WTC11 (cell line): Measurements from ENCODE around the gene TRIB2. TPM values are rescaled to one million over a fixed set of nuclear protein-coding genes. Genes with fewer than 3 reads are reported as not detected.

Source experiments
- ATAC-seq: fragments of 200-7000 bp; cut with Tn5 transposase; 2 replicates; pipeline ENCODE4 v1.10.0; 2021; ENCODE audit warnings: mild to moderate bottlenecking, moderate library complexity
- CTCF ChIA-PET: fragments of 300-600 bp; sonication (Branson Sonifier 250); formaldehyde crosslinking; loops from one replicate; lab custom pipeline; 2021; ENCODE audit warnings: antibody characterized with exemption; lab: Charles Lee
- POLR2A ChIA-PET: fragments of 350-600 bp; sonication (Branson Sonifier 250); formaldehyde crosslinking; loops from one replicate; lab custom pipeline; 2021; ENCODE audit warnings: antibody characterized with exemption; lab: Charles Lee
- DNase-seq: peaks from one replicate; pipeline ENCODE4 v3.0.0; 2021; ENCODE audit warnings: low spot score
- H3K27ac Mint-ChIP-seq: 2 replicates; pipeline ENCODE4 v1.8.0; 2021; ENCODE audit warnings: mixed read lengths
- H3K27me3 Mint-ChIP-seq: 2 replicates; pipeline ENCODE4 v1.8.0; 2021; ENCODE audit warnings: low read depth, mild to moderate bottlenecking, moderate library complexity, mixed read lengths
- H3K36me3 Mint-ChIP-seq: 2 replicates; pipeline ENCODE4 v1.8.0; 2021; ENCODE audit warnings: mixed read lengths
- H3K4me1 Mint-ChIP-seq: 2 replicates; pipeline ENCODE4 v1.8.0; 2022; ENCODE audit warnings: mixed read lengths
- H3K4me3 Mint-ChIP-seq: 2 replicates; pipeline ENCODE4 v1.8.0; 2021; ENCODE audit warnings: mild to moderate bottlenecking, moderate library complexity, mixed read lengths
- H3K9me3 Mint-ChIP-seq: 2 replicates; pipeline ENCODE4 v1.8.0; 2021; ENCODE audit warnings: mixed read lengths
- AFF4 ChIP-seq: sonication (generic); formaldehyde crosslinking; IDR thresholded peaks from 2 replicates; pipeline ENCODE4 v1.8.1; 2023; ENCODE audit warnings: mild to moderate bottlenecking, missing genetic modification reagents, borderline replicate concordance
- ATF2 ChIP-seq: sonication (generic); formaldehyde crosslinking; IDR thresholded peaks from 2 replicates; pipeline ENCODE4 v1.8.1; 2022; ENCODE audit warnings: low read depth, missing genetic modification reagents, borderline replicate concordance
- JUN ChIP-seq: sonication (generic); formaldehyde crosslinking; IDR thresholded peaks from 2 replicates; pipeline ENCODE4 v1.8.0; 2023; ENCODE audit warnings: mild to moderate bottlenecking, missing genetic modification reagents
- MYBL2 ChIP-seq: sonication (generic); formaldehyde crosslinking; IDR thresholded peaks from 2 replicates; pipeline ENCODE4 v1.8.1; 2023; ENCODE audit warnings: mild to moderate bottlenecking, moderate library complexity, missing genetic modification reagents
- PRDM15 ChIP-seq: sonication (generic); formaldehyde crosslinking; IDR thresholded peaks from 2 replicates; pipeline ENCODE4 v1.8.0; 2022; ENCODE audit warnings: missing genetic modification reagents
- RELA ChIP-seq: sonication (generic); formaldehyde crosslinking; IDR thresholded peaks from 2 replicates; pipeline ENCODE4 v1.8.1; 2022; ENCODE audit warnings: missing genetic modification reagents, mild to moderate bottlenecking, borderline replicate concordance
- ZNF219 ChIP-seq: sonication (generic); formaldehyde crosslinking; IDR thresholded peaks from 2 replicates; pipeline ENCODE4 v1.8.0; 2023; ENCODE audit warnings: missing genetic modification reagents, mild to moderate bottlenecking, borderline replicate concordance
- ZSCAN18 ChIP-seq: fragments of 250-450 bp; sonication (Bioruptor Pico); IDR thresholded peaks from 2 replicates; pipeline ENCODE4 v2.1.2; 2022; ENCODE audit warnings: mild to moderate bottlenecking, moderate library complexity
- total RNA-seq: library from RNA; stranded (reverse); gene quantifications from 3 replicates; pipeline ENCODE4 v1.2.3, GENCODE V29; 2021
- TF ChIP-seq, protein P1 (sequence below): sonication (generic); formaldehyde crosslinking; IDR thresholded peaks from 2 replicates; pipeline ENCODE4 v1.8.0; 2023; ENCODE audit warnings: missing genetic modification reagents
- TF ChIP-seq, protein P2 (sequence below): sonication (generic); formaldehyde crosslinking; IDR thresholded peaks from 2 replicates; pipeline ENCODE4 v1.8.1; 2023; ENCODE audit warnings: mild to moderate bottlenecking, moderate library complexity, missing genetic modification reagents

Gene TRIB2
- total RNA-seq, 1 experiment from 2014 or later: 89.3 TPM

GRCh38 chr2:12704378-12704777, 12.4 kb upstream of the TRIB2 start:
- POLR2A ChIA-PET: no interaction called here
- H3K4me3 Mint-ChIP-seq: no peak overlapping the region
- H3K27me3 Mint-ChIP-seq: no peaks in the 10 kb centered on the region
- H3K4me1 Mint-ChIP-seq: peaks cover 14% of the 10 kb centered on the region
- H3K27ac Mint-ChIP-seq: no peak overlapping the region
- no peak for DNase-seq
- CTCF ChIA-PET: interaction anchor here (4.4 kb wide), 1 partner anchor 11 kb away, joined by 24 read pairs; the partner anchor contains the start of gene TRIB2
- no peak for ATAC-seq
- peaks cover 12% of the 10 kb centered on the region for H3K9me3 Mint-ChIP-seq
- TF ChIP-seq AFF4 (CRISPR knock-in tag) (no peak), MYBL2 (CRISPR knock-in tag) (no peak)
- TF ChIP-seq, protein P1, sequence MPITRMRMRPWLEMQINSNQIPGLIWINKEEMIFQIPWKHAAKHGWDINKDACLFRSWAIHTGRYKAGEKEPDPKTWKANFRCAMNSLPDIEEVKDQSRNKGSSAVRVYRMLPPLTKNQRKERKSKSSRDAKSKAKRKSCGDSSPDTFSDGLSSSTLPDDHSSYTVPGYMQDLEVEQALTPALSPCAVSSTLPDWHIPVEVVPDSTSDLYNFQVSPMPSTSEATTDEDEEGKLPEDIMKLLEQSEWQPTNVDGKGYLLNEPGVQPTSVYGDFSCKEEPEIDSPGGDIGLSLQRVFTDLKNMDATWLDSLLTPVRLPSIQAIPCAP: no peak
- H3K36me3 Mint-ChIP-seq: peaks cover 6% of the 10 kb centered on the region; the same call in 1 of the 2 replicates

- POLR2A ChIA-PET: no interaction called here
- peaks cover 12% of the 10 kb centered on the region for H3K9me3 Mint-ChIP-seq
Observed at GRCh38 chr2:12705230-12705629, 11.5 kb upstream of the TRIB2 start.

More at GRCh38 chr2:12705230-12705629, 11.5 kb upstream of the TRIB2 start:
- TF ChIP-seq RELA (CRISPR knock-in tag) (no peak), JUN (CRISPR knock-in tag) (no peak), ZSCAN18 (no peak), ATF2 (CRISPR knock-in tag) (no peak), ZNF219 (no peak), PRDM15 (CRISPR knock-in tag) (no peak)
- TF ChIP-seq, protein P2, sequence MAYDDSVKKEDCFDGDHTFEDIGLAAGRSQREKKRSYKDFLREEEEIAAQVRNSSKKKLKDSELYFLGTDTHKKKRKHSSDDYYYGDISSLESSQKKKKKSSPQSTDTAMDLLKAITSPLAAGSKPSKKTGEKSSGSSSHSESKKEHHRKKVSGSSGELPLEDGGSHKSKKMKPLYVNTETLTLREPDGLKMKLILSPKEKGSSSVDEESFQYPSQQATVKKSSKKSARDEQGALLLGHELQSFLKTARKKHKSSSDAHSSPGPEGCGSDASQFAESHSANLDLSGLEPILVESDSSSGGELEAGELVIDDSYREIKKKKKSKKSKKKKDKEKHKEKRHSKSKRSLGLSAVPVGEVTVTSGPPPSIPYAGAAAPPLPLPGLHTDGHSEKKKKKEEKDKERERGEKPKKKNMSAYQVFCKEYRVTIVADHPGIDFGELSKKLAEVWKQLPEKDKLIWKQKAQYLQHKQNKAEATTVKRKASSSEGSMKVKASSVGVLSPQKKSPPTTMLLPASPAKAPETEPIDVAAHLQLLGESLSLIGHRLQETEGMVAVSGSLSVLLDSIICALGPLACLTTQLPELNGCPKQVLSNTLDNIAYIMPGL (CRISPR knock-in tag): no peak
- TF ChIP-seq, protein P1: no peak
- Mint-ChIP-seq H3K27me3 (no peaks in the 10 kb centered on the region), H3K4me1 (peaks cover 14% of the 10 kb centered on the region), H3K27ac (no peak overlapping the region), H3K36me3 (peaks cover 6% of the 10 kb centered on the region; the same call in 1 of the 2 replicates), H3K4me3 (no peak overlapping the region)
- DNase-seq: no peak
- ATAC-seq: no peak
- CTCF ChIA-PET: interaction anchor here (4.4 kb wide), 1 partner anchor 11 kb away, joined by 24 read pairs; the partner anchor contains the start of gene TRIB2
